Thyroid gland (tissue), 4 donors: Measurements from ENCODE around the gene BTBD7. TPM values are rescaled to one million over a fixed set of nuclear protein-coding genes. Genes with fewer than 3 reads are reported as not detected.
"Not testable (repeated sequence)": the region's sequence is repeated elsewhere in the genome, so short reads cannot be mapped to it uniquely, and the experiment has no call there.

ENCODE experiments used
- DNase-seq, 2 donors: peaks; one replicate each; pipeline ENCODE4 v3.0.0-alpha.2; 2019
- H3K27ac ChIP-seq, 3 donors: fragments of 200-600 bp; sonication (generic); 1 replicate in 2 of 3; 2 replicates in 1 of 3; pipeline ENCODE4 v1.5.1; 2016 to 2019; ENCODE audit warnings: mild to moderate bottlenecking in 1 of 3, moderate library complexity in 1 of 3
- H3K27me3 ChIP-seq: fragments of 200-600 bp; sonication (generic); one replicate; pipeline ENCODE4 v1.5.1; 2019
- H3K36me3 ChIP-seq, 2 donors: fragments of 200-600 bp; sonication (generic); one replicate each; pipeline ENCODE4 v1.5.1; 2016 to 2019
- H3K4me1 ChIP-seq, 2 donors: fragments of 200-600 bp; sonication (generic); one replicate each; pipeline ENCODE4 v1.5.1; 2017 to 2019
- H3K4me3 ChIP-seq, 3 donors: fragments of 200-600 bp; sonication (generic); replicated peaks in 1 of 3; 1 replicate in 2 of 3; 2 replicates in 1 of 3; pipeline ENCODE4 v1.5.1; 2016; ENCODE audit warnings: mild to moderate bottlenecking in 1 of 3
- H3K9me3 ChIP-seq: fragments of 200-600 bp; sonication (generic); one replicate; pipeline ENCODE4 v1.5.1; 2017
- CTCF ChIP-seq, 6 experiments: fragments of 200-600 bp in 3 of 6; fragments of 450-650 bp in 3 of 6; sonication (generic) in 3 of 6; IDR thresholded peaks; one replicate each; pipeline ENCODE4 v1.5.1; 2016 to 2019; ENCODE audit warnings: antibody characterized with exemption in 6 of 6, mild to moderate bottlenecking in 2 of 6, inconsistent platforms in 1 of 6, moderate library complexity in 1 of 6
- POLR2A ChIP-seq, 2 donors: fragments of 450-650 bp; IDR thresholded peaks; one replicate each; pipeline ENCODE4 v1.6.1; 2017; ENCODE audit warnings: antibody characterized with exemption in 2 of 2, mild to moderate bottlenecking in 2 of 2, moderate library complexity in 1 of 2
- WGBS, 2 donors: methylation state at CpG; one replicate each; pipeline ENCODE4 v1.1.5; 2017; 5-methylcytosine and 5-hydroxymethylcytosine counted together
- intact Hi-C: fragments of 100-400 bp; cut with DNase I; formaldehyde crosslinking; loops from one replicate; pipeline ENCODE4 v1.15.1; 2023
- total RNA-seq, 4 donors: library from RNA; depleted of rRNA; stranded (reverse); fragments of >200 nt; gene quantifications; one replicate each; pipeline ENCODE4 v1.2.3, GENCODE V29; 2016

Gene BTBD7
- total RNA-seq, 4 donors from 2014 or later = 40.6 to 49.7 (median 43.9) TPM

- 96% methylated on average over 25 of the region's 25 CpGs for WGBS, 2 donors
- Histone ChIP-seq H3K4me1 (no peaks in the 10 kb centered on the region), H3K27me3 (no peaks in the 10 kb centered on the region), H3K36me3 (peaks cover 31 to 51% of the 10 kb centered on the region in 2 donors), H3K27ac (no peak overlapping the region), H3K9me3 (no peaks in the 10 kb centered on the region), H3K4me3 (no peak overlapping the region)
- DNase-seq = no peak
- intact Hi-C loops = no loop called here
- TF ChIP-seq POLR2A (IDR thresholded peaks at IDR 0.05) (no peak), CTCF (IDR thresholded peaks at IDR 0.05) (no peak)
Observed at GRCh38 chr14:93239869-93240677, 92.8 kb downstream of the BTBD7 start.

- H3K4me3 ChIP-seq = no peak overlapping the region
- 44 to 48% methylated on average over 10 of the region's 10 CpGs for WGBS, 2 donors
- H3K27ac ChIP-seq = no peak overlapping the region
- no peaks in the 10 kb centered on the region for H3K27me3 ChIP-seq
- H3K36me3 ChIP-seq = peaks cover 0 to 1% of the 10 kb centered on the region in 2 donors
- DNase-seq = no peak
- peaks cover 0 to 4% of the 10 kb centered on the region in 2 donors for H3K4me1 ChIP-seq
- TF ChIP-seq POLR2A (IDR thresholded peaks at IDR 0.05) = no peak
- no peak for TF ChIP-seq CTCF (IDR thresholded peaks at IDR 0.05)
- H3K9me3 ChIP-seq = no peaks in the 10 kb centered on the region
- intact Hi-C loops = no loop called here
Observed at GRCh38 chr14:93234798-93235197, 98.0 kb downstream of the BTBD7 start.

- H3K36me3 ChIP-seq, H3K27me3 ChIP-seq, H3K27ac ChIP-seq, DNase-seq, intact Hi-C loops, H3K4me3 ChIP-seq, H3K4me1 ChIP-seq, H3K9me3 ChIP-seq: not testable (repeated sequence)
- WGBS, 2 donors = 88 to 91% methylated on average over 5 of the region's 5 CpGs
Observed at GRCh38 chr14:93233078-93233477, 99.8 kb downstream of the BTBD7 start.

GRCh38 chr14:93232159-93232558 lies 100.7 kb downstream of the BTBD7 start:
- Histone ChIP-seq H3K36me3 (peaks cover 6 to 15% of the 10 kb centered on the region in 2 donors), H3K27me3 (no peaks in the 10 kb centered on the region), H3K4me1 (peaks cover 0 to 4% of the 10 kb centered on the region in 2 donors), H3K27ac (no peak overlapping the region), H3K9me3 (no peaks in the 10 kb centered on the region), H3K4me3 (no peak overlapping the region)
- intact Hi-C loops = no loop called here
- WGBS, 2 donors = 51 to 65% methylated on average over 14 to 17 of the region's 17 CpGs
- no peak for DNase-seq
- TF ChIP-seq CTCF (IDR thresholded peaks at IDR 0.05) (no peak), POLR2A (IDR thresholded peaks at IDR 0.05) (no peak)

GRCh38 chr14:93231129-93231979 lies 101.5 kb downstream of the BTBD7 start:
- Histone ChIP-seq H3K27me3 (no peaks in the 10 kb centered on the region), H3K4me1 (peaks cover 0 to 4% of the 10 kb centered on the region in 2 donors), H3K4me3 (no peak overlapping the region), H3K9me3 (no peaks in the 10 kb centered on the region), H3K27ac (no peak overlapping the region), H3K36me3 (peaks cover 10 to 19% of the 10 kb centered on the region in 2 donors)
- DNase-seq = peak in 1 of 2 donors; percentile 22
- TF ChIP-seq POLR2A (IDR thresholded peaks at IDR 0.05) (no peak), CTCF (IDR thresholded peaks at IDR 0.05) (no peak)
- 14 to 38% methylated on average over 29 to 37 of the region's 39 CpGs for WGBS, 2 donors
- intact Hi-C loops = no loop called here
